ENCODE results near the gene COPS2. TPM values are rescaled to one million over a fixed set of nuclear protein-coding genes. Genes with fewer than 3 reads are reported as not detected.
A peak's percentile ranks its signal among the peaks of the same experiment; 100 is the strongest.

Gene COPS2
- total RNA-seq, 1 experiment from 2014 or later: 80.9 TPM

GRCh38 chr15:49145651-49146609, 9.5 kb downstream of the COPS2 start:
- intact Hi-C loops (cut with micrococcal nuclease; ENCODE audit: unreplicated experiment): loop anchor here (1.0 to 10.0 kb wide), 4 partner anchors 99 to 999 kb away; partner anchors contain the start of gene SECISBP2L
- Mint-ChIP-seq H3K4me3 (ENCODE audit: low read depth, unreplicated experiment) (peak overlapping the region; percentile 23), H3K36me3 (ENCODE audit: insufficient read depth, unreplicated experiment) (peaks cover 17% of the 10 kb centered on the region), H3K4me1 (ENCODE audit: low read depth, unreplicated experiment) (peaks cover 29% of the 10 kb centered on the region), H3K9me3 (ENCODE audit: low read depth, unreplicated experiment) (no peaks in the 10 kb centered on the region), H3K27ac (ENCODE audit: unreplicated experiment) (peak overlapping the region; percentile 43), H3K27me3 (ENCODE audit: unreplicated experiment) (no peaks in the 10 kb centered on the region)
- peak; percentile 40 for TF ChIP-seq CTCF (IDR thresholded peaks at IDR 0.05; ENCODE audit: unreplicated experiment)
- CTCF ChIA-PET: interaction anchor here (0.6 to 1.3 kb wide), 10 partner anchors 9 to 1143 kb away, joined by 3 to 8 read pairs (median 4); partner anchors contain the start of genes COPS2, EID1, GALK2 and SECISBP2L
- BruUV-seq (replicated peaks): no TSS peak
- peak; percentile 60 for DNase-seq

GRCh38 chr15:49137861-49138260, 17.5 kb downstream of the COPS2 start:
- Mint-ChIP-seq H3K9me3 (ENCODE audit: low read depth, unreplicated experiment) (no peaks in the 10 kb centered on the region), H3K4me3 (ENCODE audit: low read depth, unreplicated experiment) (no peak overlapping the region), H3K36me3 (ENCODE audit: insufficient read depth, unreplicated experiment) (peaks cover 34% of the 10 kb centered on the region), H3K27me3 (ENCODE audit: unreplicated experiment) (no peaks in the 10 kb centered on the region), H3K4me1 (ENCODE audit: low read depth, unreplicated experiment) (peaks cover 15% of the 10 kb centered on the region), H3K27ac (ENCODE audit: unreplicated experiment) (no peak overlapping the region)
- intact Hi-C loops (cut with micrococcal nuclease; ENCODE audit: unreplicated experiment): loop anchor here (5.0 kb wide), 1 partner anchor 271 kb away; no protein-coding TSS in a partner anchor
- no TSS peak for BruUV-seq (replicated peaks)
- CTCF ChIA-PET: interaction anchor here (1.1 kb wide), 1 partner anchor 18 kb away, joined by 3 read pairs; the partner anchor contains the start of gene COPS2
- TF ChIP-seq CTCF (IDR thresholded peaks at IDR 0.05; ENCODE audit: unreplicated experiment): no peak
- DNase-seq: no peak

GRCh38 chr15:49135911-49136310, 19.5 kb downstream of the COPS2 start:
- no peak for TF ChIP-seq CTCF (IDR thresholded peaks at IDR 0.05; ENCODE audit: unreplicated experiment)
- peak overlapping the region; percentile 83 for H3K27ac Mint-ChIP-seq (ENCODE audit: unreplicated experiment)
- intact Hi-C loops (cut with micrococcal nuclease; ENCODE audit: unreplicated experiment): loop anchor here (1.0 to 5.0 kb wide), 2 partner anchors 34 to 269 kb away; partner anchors contain the start of gene GALK2
- peaks cover 30% of the 10 kb centered on the region for H3K36me3 Mint-ChIP-seq (ENCODE audit: insufficient read depth, unreplicated experiment)
- H3K9me3 Mint-ChIP-seq (ENCODE audit: low read depth, unreplicated experiment): no peaks in the 10 kb centered on the region
- CTCF ChIA-PET: no interaction called here
- BruUV-seq (replicated peaks): no TSS peak
- H3K4me3 Mint-ChIP-seq (ENCODE audit: low read depth, unreplicated experiment): peak overlapping the region; percentile 46
- DNase-seq: peak; percentile 5
- H3K4me1 Mint-ChIP-seq (ENCODE audit: low read depth, unreplicated experiment): peaks cover 15% of the 10 kb centered on the region
- no peaks in the 10 kb centered on the region for H3K27me3 Mint-ChIP-seq (ENCODE audit: unreplicated experiment)

- intact Hi-C loops (cut with micrococcal nuclease; ENCODE audit: unreplicated experiment): loop anchor here (1.0 to 5.0 kb wide), 2 partner anchors 35 to 268 kb away; partner anchors contain the start of gene GALK2
- Mint-ChIP-seq H3K36me3 (ENCODE audit: insufficient read depth, unreplicated experiment) (peaks cover 30% of the 10 kb centered on the region), H3K27me3 (ENCODE audit: unreplicated experiment) (no peaks in the 10 kb centered on the region), H3K4me3 (ENCODE audit: low read depth, unreplicated experiment) (peak overlapping the region; percentile 46), H3K27ac (ENCODE audit: unreplicated experiment) (peak overlapping the region; percentile 83), H3K4me1 (ENCODE audit: low read depth, unreplicated experiment) (peaks cover 15% of the 10 kb centered on the region), H3K9me3 (ENCODE audit: low read depth, unreplicated experiment) (no peaks in the 10 kb centered on the region)
- CTCF ChIA-PET: no interaction called here
- no peak for DNase-seq
- TF ChIP-seq CTCF (IDR thresholded peaks at IDR 0.05; ENCODE audit: unreplicated experiment): no peak
- BruUV-seq (replicated peaks): no TSS peak
These were observed 20.0 kb downstream of the COPS2 start for GRCh38 chr15:49135342-49135857.

All from Calu3 (cell line).